SKM-1 treated with dmso at 0.1 percent for 144 hours (cell line): ENCODE measurements around the gene CCDC106.

Source experiments
- DNase-seq: peaks from one replicate; lab custom pipeline; 2025; ENCODE audit not compliant: unreplicated experiment; lab: John Stamatoyannopoulos, UW

The CCDC106 gene

DNA sequence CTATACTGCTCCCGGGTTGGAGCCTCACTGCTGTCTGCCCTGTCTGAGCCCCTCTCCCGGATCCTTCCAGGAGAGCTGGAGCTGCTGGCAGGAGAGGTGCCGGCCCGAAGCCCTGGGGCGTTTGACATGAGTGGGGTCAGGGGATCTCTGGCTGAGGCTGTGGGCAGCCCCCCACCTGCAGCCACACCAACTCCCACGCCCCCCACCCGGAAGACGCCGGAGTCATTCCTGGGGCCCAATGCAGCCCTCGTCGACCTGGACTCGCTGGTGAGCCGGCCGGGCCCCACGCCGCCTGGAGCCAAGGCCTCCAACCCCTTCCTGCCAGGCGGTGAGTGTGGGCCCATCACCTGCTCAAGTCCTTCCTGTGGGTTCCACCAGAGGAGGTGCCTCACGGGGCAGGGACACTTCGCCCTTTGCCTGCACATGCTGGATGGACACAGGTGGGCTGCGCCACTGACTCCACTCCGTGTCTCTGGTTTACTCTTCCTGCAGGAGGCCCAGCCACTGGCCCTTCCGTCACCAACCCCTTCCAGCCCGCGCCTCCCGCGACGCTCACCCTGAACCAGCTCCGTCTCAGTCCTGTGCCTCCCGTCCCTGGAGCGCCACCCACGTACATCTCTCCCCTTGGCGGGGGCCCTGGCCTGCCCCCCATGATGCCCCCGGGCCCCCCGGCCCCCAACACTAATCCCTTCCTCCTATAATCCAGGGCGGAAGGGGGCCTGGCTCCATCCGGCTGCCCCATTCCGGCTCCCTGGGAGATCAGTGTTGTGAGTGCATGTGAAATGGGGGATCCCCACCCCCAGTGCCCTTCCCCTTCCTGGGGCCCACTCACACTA is 46.9 kb downstream of the CCDC106 start:
- DNase-seq = no peak

- DNase-seq = no peak
Observed at GRCh38 chr19:55695511-55696290, 47.7 kb downstream of the CCDC106 start.

DNA sequence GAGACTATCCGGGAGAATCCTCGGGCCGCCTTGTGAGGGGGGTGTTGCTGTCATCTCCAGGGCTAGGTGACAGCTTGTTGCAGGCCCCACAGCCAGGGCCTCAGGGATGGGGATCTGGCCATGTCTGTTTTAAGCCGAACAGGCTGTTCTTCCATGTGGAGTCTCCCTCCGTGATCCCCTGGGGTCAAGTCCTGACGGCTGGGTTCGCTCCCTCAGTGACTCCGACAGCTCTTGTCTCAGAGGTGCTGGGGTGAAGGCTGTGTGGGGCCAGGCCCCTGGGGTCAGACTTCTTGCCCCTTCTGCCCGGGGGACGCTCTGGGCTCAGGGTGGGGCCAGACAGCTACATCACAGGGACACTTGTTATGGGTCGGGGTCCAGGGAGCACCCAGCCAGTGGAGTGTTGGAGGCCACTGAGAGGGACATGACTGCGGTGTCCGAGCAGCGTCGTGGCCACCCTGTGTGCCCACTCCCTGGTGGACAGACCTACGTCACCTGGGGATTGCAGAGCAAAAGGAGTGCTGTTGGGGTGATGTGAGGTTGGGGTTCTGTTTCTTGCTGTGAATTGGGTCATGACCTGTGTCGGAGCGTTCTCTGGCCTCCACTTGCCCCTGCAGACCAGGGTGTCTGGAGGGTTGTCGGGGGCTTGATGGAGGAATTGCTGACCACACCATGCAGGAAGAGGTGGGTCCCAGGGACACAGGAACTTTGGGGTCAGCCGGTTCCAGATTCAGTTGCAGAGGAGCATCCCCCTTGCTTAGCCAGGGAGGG is 48.5 kb downstream of the CCDC106 start:
- DNase-seq = no peak

DNA sequence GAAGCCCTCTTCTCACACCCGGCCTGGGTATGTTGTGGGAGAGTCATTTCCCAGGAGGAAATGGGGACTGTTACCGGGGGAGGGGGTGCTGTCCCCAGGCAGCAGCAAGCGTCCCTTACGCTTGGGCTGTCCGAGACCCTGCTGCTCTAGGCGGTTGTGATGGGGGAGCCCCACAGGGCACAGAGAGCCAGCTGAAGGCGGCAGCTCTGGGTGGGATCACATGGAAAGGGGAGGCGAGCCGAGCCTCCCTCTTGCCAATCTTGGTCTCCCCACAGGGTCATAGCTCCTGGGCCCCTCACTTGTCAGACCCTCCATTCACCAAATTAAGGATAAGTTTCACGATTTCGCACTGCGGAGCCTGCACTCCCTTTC is 49.0 kb downstream of the CCDC106 start:
- DNase-seq = no peak

GRCh38 chr19:55697698-55698097 is 49.7 kb downstream of the CCDC106 start:
- no peak for DNase-seq

- DNase-seq = no peak
Observed at GRCh38 chr19:55698256-55698655, 50.2 kb downstream of the CCDC106 start.

DNA sequence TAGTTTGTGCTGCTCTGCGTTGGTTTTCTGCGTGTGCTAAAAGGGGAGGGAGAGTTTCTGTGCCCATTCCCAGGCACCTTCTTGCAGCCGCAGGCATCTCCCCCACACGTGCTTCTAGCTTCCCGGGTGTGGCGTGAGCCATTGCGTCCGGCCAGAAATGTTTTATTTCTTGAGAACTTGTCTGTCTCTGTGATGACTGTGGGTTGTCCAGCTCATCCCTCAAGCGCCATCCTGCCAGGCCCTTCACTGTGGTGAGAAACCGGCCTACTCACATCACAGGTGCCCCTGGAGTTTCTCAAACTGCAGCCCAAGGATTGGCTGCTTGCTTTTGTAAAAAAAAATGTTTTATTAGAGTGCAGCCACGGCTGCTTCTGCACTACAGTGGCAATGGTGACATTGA is 51.2 kb downstream of the CCDC106 start:
- DNase-seq = no peak

- no peak for DNase-seq
Observed at GRCh38 chr19:55700813-55701212, 52.8 kb downstream of the CCDC106 start.

DNA sequence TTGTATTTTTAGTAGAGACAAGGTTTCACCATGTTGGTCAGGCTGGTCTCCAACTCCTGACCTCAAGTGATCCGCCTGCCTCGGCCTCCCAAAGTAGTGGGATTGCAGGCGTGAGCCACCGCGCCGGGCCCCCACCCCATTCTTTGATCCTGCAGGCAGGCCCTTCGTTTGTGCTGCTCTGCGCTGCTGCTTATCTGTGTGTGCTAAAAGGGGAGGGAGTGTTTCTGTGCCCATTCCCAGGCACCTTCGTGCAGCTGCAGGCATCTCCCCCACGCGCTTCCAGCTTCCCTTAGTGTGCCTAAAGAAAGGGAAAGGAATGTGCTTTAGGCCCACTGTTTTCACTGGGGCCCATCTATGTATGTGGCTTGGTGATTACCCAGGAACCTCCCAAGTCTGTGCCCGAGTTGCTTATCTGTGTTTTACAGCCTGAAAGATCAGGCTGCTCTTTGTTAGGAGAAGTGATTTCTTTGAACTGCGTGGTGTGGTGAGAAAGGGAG is 54.2 kb downstream of the CCDC106 start:
- no peak for DNase-seq
